ENCODE measurements around the gene NFYC.

DNA sequence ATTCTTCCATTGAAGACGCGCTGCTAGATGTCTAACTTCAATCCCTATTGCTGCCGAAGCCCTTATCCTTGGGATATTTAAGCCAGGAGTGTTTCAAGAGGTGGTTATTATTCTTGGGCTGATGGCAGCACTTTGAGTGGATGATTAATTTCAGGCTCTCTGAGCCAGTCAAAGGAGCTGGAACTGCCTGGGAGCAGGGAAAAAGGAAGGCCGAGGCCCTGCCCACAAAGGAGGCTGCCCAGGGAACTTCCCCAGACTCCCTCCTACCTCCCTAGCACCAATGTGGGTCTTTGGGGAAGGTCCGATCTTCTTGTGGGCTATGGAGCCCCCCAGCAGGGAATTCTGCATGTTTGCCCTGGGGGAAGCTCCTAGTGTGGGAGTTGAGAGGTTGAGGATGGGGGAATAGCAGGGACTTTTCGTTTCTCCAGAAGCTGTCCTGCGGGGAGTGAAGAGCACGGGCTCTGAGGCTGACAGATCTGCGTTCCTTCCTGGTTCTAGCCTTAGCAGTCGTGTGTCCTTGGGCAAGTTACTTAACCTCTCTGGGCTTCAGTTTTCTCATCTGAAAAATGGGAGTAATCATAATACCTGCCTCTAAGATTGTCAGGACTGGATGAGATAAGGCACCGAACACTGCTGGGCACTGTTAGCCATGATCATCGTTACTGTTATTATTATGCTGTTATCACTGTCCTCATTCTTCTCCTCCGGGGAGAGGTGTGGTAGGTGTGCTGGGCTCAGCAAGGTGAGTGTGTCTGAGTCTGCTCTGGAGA is 98.3 kb downstream of the NFYC start:
- TF ChIP-seq, protein P1, sequence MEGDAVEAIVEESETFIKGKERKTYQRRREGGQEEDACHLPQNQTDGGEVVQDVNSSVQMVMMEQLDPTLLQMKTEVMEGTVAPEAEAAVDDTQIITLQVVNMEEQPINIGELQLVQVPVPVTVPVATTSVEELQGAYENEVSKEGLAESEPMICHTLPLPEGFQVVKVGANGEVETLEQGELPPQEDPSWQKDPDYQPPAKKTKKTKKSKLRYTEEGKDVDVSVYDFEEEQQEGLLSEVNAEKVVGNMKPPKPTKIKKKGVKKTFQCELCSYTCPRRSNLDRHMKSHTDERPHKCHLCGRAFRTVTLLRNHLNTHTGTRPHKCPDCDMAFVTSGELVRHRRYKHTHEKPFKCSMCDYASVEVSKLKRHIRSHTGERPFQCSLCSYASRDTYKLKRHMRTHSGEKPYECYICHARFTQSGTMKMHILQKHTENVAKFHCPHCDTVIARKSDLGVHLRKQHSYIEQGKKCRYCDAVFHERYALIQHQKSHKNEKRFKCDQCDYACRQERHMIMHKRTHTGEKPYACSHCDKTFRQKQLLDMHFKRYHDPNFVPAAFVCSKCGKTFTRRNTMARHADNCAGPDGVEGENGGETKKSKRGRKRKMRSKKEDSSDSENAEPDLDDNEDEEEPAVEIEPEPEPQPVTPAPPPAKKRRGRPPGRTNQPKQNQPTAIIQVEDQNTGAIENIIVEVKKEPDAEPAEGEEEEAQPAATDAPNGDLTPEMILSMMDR (conservative IDR thresholded peaks at IDR 0.05; ENCODE audit: low read depth in 2 of 2): no peak
- TF ChIP-seq POLR2AphosphoS5 (IDR thresholded peaks at IDR 0.05; ENCODE audit: low read depth): no peak
- no peak for TF ChIP-seq EZH2 (IDR thresholded peaks at IDR 0.05; ENCODE audit: low read depth, unreplicated experiment)
- TF ChIP-seq, protein P2, sequence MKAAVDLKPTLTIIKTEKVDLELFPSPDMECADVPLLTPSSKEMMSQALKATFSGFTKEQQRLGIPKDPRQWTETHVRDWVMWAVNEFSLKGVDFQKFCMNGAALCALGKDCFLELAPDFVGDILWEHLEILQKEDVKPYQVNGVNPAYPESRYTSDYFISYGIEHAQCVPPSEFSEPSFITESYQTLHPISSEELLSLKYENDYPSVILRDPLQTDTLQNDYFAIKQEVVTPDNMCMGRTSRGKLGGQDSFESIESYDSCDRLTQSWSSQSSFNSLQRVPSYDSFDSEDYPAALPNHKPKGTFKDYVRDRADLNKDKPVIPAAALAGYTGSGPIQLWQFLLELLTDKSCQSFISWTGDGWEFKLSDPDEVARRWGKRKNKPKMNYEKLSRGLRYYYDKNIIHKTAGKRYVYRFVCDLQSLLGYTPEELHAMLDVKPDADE (IDR thresholded peaks at IDR 0.05): no peak
- no peak for TF ChIP-seq JUNB (IDR thresholded peaks at IDR 0.05; ENCODE audit: unreplicated experiment)
- TF ChIP-seq, protein P3, sequence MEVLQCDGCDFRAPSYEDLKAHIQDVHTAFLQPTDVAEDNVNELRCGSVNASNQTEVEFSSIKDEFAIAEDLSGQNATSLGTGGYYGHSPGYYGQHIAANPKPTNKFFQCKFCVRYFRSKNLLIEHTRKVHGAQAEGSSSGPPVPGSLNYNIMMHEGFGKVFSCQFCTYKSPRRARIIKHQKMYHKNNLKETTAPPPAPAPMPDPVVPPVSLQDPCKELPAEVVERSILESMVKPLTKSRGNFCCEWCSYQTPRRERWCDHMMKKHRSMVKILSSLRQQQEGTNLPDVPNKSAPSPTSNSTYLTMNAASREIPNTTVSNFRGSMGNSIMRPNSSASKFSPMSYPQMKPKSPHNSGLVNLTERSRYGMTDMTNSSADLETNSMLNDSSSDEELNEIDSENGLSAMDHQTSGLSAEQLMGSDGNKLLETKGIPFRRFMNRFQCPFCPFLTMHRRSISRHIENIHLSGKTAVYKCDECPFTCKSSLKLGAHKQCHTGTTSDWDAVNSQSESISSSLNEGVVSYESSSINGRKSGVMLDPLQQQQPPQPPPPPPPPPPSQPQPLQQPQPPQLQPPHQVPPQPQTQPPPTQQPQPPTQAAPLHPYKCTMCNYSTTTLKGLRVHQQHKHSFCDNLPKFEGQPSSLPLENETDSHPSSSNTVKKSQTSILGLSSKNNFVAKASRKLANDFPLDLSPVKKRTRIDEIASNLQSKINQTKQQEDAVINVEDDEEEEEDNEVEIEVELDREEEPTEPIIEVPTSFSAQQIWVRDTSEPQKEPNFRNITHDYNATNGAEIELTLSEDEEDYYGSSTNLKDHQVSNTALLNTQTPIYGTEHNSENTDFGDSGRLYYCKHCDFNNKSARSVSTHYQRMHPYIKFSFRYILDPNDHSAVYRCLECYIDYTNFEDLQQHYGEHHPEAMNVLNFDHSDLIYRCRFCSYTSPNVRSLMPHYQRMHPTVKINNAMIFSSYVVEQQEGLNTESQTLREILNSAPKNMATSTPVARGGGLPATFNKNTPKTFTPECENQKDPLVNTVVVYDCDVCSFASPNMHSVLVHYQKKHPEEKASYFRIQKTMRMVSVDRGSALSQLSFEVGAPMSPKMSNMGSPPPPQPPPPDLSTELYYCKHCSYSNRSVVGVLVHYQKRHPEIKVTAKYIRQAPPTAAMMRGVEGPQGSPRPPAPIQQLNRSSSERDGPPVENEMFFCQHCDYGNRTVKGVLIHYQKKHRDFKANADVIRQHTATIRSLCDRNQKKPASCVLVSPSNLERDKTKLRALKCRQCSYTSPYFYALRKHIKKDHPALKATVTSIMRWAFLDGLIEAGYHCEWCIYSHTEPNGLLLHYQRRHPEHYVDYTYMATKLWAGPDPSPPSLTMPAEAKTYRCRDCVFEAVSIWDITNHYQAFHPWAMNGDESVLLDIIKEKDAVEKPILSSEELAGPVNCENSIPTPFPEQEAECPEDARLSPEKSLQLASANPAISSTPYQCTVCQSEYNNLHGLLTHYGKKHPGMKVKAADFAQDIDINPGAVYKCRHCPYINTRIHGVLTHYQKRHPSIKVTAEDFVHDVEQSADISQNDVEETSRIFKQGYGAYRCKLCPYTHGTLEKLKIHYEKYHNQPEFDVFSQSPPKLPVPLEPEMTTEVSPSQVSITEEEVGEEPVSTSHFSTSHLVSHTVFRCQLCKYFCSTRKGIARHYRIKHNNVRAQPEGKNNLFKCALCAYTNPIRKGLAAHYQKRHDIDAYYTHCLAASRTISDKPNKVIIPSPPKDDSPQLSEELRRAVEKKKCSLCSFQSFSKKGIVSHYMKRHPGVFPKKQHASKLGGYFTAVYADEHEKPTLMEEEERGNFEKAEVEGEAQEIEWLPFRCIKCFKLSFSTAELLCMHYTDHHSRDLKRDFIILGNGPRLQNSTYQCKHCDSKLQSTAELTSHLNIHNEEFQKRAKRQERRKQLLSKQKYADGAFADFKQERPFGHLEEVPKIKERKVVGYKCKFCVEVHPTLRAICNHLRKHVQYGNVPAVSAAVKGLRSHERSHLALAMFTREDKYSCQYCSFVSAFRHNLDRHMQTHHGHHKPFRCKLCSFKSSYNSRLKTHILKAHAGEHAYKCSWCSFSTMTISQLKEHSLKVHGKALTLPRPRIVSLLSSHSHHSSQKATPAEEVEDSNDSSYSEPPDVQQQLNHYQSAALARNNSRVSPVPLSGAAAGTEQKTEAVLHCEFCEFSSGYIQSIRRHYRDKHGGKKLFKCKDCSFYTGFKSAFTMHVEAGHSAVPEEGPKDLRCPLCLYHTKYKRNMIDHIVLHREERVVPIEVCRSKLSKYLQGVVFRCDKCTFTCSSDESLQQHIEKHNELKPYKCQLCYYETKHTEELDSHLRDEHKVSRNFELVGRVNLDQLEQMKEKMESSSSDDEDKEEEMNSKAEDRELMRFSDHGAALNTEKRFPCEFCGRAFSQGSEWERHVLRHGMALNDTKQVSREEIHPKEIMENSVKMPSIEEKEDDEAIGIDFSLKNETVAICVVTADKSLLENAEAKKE (CRISPR knock-in tag; IDR thresholded peaks at IDR 0.05): no peak
- no peak for TF ChIP-seq EZH2phosphoT487 (IDR thresholded peaks at IDR 0.05; ENCODE audit: unreplicated experiment)

All from GM23338 (cell line).